Raji (cell line): Measurements from ENCODE around the gene WDR35.

Source experiments
- POLR2A ChIP-seq: IDR thresholded peaks from 2 replicates; pipeline ENCODE4 v1.6.1; 2011; ENCODE audit warnings: low read depth, low read length, control low read depth; ENCODE audit not compliant: insufficient read depth

Gene WDR35

GRCh38 chr2:20016346-20016745 lies 26.4 kb upstream of the WDR35 start:
- TF ChIP-seq POLR2A, result no peak

GRCh38 chr2:20015482-20016083 lies 25.7 kb upstream of the WDR35 start:
- TF ChIP-seq POLR2A, result no peak

- no peak for TF ChIP-seq POLR2A
These were observed 23.4 kb upstream of the WDR35 start for GRCh38 chr2:20013126-20013849.

GRCh38 chr2:20012282-20013125 lies 22.6 kb upstream of the WDR35 start, which contains the start of gene MATN3:
Gene MATN3 (minus strand): TSS chr2:20012668. CDS start chr2:20012631, 37 bp downstream.
- TF ChIP-seq POLR2A, result no peak

- no peak for TF ChIP-seq POLR2A
These were observed 22.1 kb upstream of the WDR35 start for GRCh38 chr2:20012032-20012281.

- no peak for TF ChIP-seq POLR2A
These were observed 21.5 kb upstream of the WDR35 start for GRCh38 chr2:20011276-20012031.

GRCh38 chr2:20008703-20009102 lies 18.8 kb upstream of the WDR35 start:
- no peak for TF ChIP-seq POLR2A

- no peak for TF ChIP-seq POLR2A
These were observed 16.1 kb upstream of the WDR35 start for GRCh38 chr2:20005891-20006470.

- TF ChIP-seq POLR2A, result no peak
These were observed 15.2 kb upstream of the WDR35 start for GRCh38 chr2:20005067-20005627.

- TF ChIP-seq POLR2A, result no peak
These were observed 11.5 kb upstream of the WDR35 start for GRCh38 chr2:20001361-20001863.

GRCh38 chr2:19993731-19994130 lies 3.8 kb upstream of the WDR35 start:
- TF ChIP-seq POLR2A, result no peak

- no peak for TF ChIP-seq POLR2A
These were observed 2.0 kb upstream of the WDR35 start for GRCh38 chr2:19991895-19992294.

GRCh38 chr2:19990416-19990728 lies 467 bp upstream of the WDR35 start:
- no peak for TF ChIP-seq POLR2A

- no peak for TF ChIP-seq POLR2A
These were observed 601 bp downstream of the WDR35 start for GRCh38 chr2:19989342-19989666.

- no peak for TF ChIP-seq POLR2A
These were observed 1.3 kb downstream of the WDR35 start for GRCh38 chr2:19988600-19988999.
